ENCODE measurements around the gene RLN2.
"Not testable (repeated sequence)": the region's sequence is repeated elsewhere in the genome, so short reads cannot be mapped to it uniquely, and the experiment has no call there.

Gene RLN2

GRCh38 chr9:5303840-5304795, at the start of gene RLN2:
RLN2 (minus strand) TSS chr9:5304716; CDS start chr9:5304580, 136 bp downstream.
- DNase-seq = peak; percentile 5

GRCh38 chr9:5354184-5354583, 49.7 kb upstream of the RLN2 start:
- DNase-seq = no peak

- peak; percentile 43 for DNase-seq
These were observed 48.2 kb upstream of the RLN2 start for GRCh38 chr9:5352637-5353248.

GRCh38 chr9:5338992-5339981, 34.8 kb upstream of the RLN2 start, which contains the start of gene RLN1:
RLN1 (minus strand) TSS chr9:5339876; CDS start chr9:5339746, 130 bp downstream.
- DNase-seq = peak; percentile 8

GRCh38 chr9:5336688-5337087, 32.2 kb upstream of the RLN2 start:
- DNase-seq = peak; percentile 23

- DNase-seq = not testable (repeated sequence)
These were observed 26.8 kb upstream of the RLN2 start for GRCh38 chr9:5331276-5331675.

GRCh38 chr9:5326893-5327548, 22.5 kb upstream of the RLN2 start:
- peak; percentile 29 for DNase-seq

- DNase-seq = no peak
These were observed 21.7 kb upstream of the RLN2 start for GRCh38 chr9:5326187-5326586.

GRCh38 chr9:5321601-5322000, 17.1 kb upstream of the RLN2 start:
- DNase-seq = not testable (repeated sequence)

GRCh38 chr9:5321058-5321457, 16.5 kb upstream of the RLN2 start:
- no peak for DNase-seq

GRCh38 chr9:5316406-5316805, 11.9 kb upstream of the RLN2 start:
- not testable (repeated sequence) for DNase-seq

- DNase-seq = no peak
These were observed 10.8 kb upstream of the RLN2 start for GRCh38 chr9:5315187-5315923.

GRCh38 chr9:5310851-5311250, 6.3 kb upstream of the RLN2 start:
- DNase-seq = no peak

GRCh38 chr9:5305741-5306140, 1.2 kb upstream of the RLN2 start:
- no peak for DNase-seq

- no peak for DNase-seq
These were observed 3.0 kb downstream of the RLN2 start for GRCh38 chr9:5301544-5301943.

GRCh38 chr9:5292141-5292540, 12.4 kb downstream of the RLN2 start:
- no peak for DNase-seq

- no peak for DNase-seq
These were observed 15.9 kb downstream of the RLN2 start for GRCh38 chr9:5288591-5288990.

- no peak for DNase-seq
These were observed 18.3 kb downstream of the RLN2 start for GRCh38 chr9:5286262-5286661.

GRCh38 chr9:5278486-5278885, 26.0 kb downstream of the RLN2 start:
- no peak for DNase-seq

- no peak for DNase-seq
These were observed 29.7 kb downstream of the RLN2 start for GRCh38 chr9:5274770-5275169.

GRCh38 chr9:5269249-5269715, 35.2 kb downstream of the RLN2 start:
- no peak for DNase-seq
